Calu3 (cell line): ENCODE data around the gene TDRD12. TPM values are rescaled to one million over a fixed set of nuclear protein-coding genes. Genes with fewer than 3 reads are reported as not detected.
"Not testable (repeated sequence)": the region's sequence is repeated elsewhere in the genome, so short reads cannot be mapped to it uniquely, and the experiment has no call there.

Experiments
- BruUV-seq: library from RNA; stranded (reverse); fragments of 400-500 nt; replicated peaks from 2 replicates; lab custom pipeline; 2021; lab: Mats Ljungman, UMichigan
- CTCF ChIA-PET: fragments of 300-600 bp; sonication (Branson Sonifier 250); formaldehyde crosslinking; loops from one replicate; lab custom pipeline; 2022; ENCODE audit warnings: antibody characterized with exemption; lab: Charles Lee
- DNase-seq: peaks from one replicate; pipeline ENCODE4 v3.0.0; 2022
- H3K27ac Mint-ChIP-seq: one replicate; pipeline ENCODE4 v1.8.0; 2022; ENCODE audit warnings: mixed read lengths; ENCODE audit not compliant: unreplicated experiment
- H3K27me3 Mint-ChIP-seq: one replicate; pipeline ENCODE4 v1.8.0; 2022; ENCODE audit warnings: mixed read lengths; ENCODE audit not compliant: unreplicated experiment
- H3K36me3 Mint-ChIP-seq: one replicate; pipeline ENCODE4 v1.8.0; 2022; ENCODE audit warnings: mild to moderate bottlenecking, moderate library complexity, mixed read lengths; ENCODE audit not compliant: insufficient read depth, unreplicated experiment
- H3K4me1 Mint-ChIP-seq: one replicate; pipeline ENCODE4 v1.8.0; 2022; ENCODE audit warnings: mild to moderate bottlenecking, low read depth, mixed read lengths; ENCODE audit not compliant: unreplicated experiment
- H3K4me3 Mint-ChIP-seq: one replicate; pipeline ENCODE4 v1.8.0; 2022; ENCODE audit warnings: mild to moderate bottlenecking, low read depth, moderate library complexity, mixed read lengths; ENCODE audit not compliant: unreplicated experiment
- H3K9me3 Mint-ChIP-seq: one replicate; pipeline ENCODE4 v1.8.0; 2022; ENCODE audit warnings: low read depth, mixed read lengths; ENCODE audit not compliant: unreplicated experiment
- intact Hi-C: fragments of 100-400 bp; cut with micrococcal nuclease; formaldehyde crosslinking; loops from one replicate; pipeline ENCODE4 v1.10.0; 2022; ENCODE audit not compliant: unreplicated experiment
- total RNA-seq: library from RNA; stranded (reverse); gene quantifications from 2 replicates; pipeline ENCODE4 v1.2.3, GENCODE V29; 2022
- TF ChIP-seq, protein P1 (sequence below): fragments of 200-600 bp; IDR thresholded peaks from one replicate; pipeline ENCODE4 v1.8.0; 2022; ENCODE audit warnings: antibody characterized with exemption; ENCODE audit not compliant: unreplicated experiment

TDRD12 gene
- total RNA-seq, 1 experiment from 2014 or later: 0.33 TPM

DNA sequence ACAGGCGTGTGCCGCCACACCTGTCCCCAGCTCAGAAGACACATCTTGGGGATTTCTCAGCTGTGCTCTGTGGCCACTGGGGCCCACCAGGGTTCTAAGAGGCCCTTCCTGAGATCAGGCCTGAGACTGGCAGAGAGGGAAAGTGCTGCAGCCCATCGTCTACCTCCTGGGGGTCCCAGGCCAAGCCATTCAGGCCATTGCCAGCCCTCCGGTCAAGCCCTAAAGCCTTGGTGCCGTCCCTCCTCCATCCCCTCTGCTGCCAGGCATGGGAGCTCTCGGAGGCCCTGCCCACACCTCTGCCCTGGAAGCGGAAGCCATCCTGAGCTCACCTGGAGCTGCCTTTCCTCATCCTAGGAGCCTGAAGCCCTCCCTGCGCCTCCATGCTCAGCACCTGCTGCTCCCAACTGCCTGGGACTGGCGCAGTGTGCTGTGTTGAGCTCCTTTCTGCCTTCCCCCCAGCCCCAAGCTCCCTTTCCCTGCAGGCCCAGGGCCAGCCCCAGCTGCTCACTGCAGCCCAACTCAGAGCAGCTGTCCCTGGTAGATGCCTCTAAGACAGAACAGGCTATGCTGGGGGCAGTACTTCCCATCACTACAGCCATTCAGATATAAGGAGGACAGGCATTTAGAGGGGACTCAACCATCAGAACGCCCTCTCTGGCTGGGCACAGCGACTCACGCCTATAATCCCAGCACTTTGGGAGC lies 147.1 kb downstream of the TDRD12 start:
- H3K36me3 Mint-ChIP-seq: no peaks in the 10 kb centered on the region
- H3K4me3 Mint-ChIP-seq: no peak overlapping the region
- DNase-seq: no peak
- intact Hi-C loops: no loop called here
- TF ChIP-seq, protein P1, sequence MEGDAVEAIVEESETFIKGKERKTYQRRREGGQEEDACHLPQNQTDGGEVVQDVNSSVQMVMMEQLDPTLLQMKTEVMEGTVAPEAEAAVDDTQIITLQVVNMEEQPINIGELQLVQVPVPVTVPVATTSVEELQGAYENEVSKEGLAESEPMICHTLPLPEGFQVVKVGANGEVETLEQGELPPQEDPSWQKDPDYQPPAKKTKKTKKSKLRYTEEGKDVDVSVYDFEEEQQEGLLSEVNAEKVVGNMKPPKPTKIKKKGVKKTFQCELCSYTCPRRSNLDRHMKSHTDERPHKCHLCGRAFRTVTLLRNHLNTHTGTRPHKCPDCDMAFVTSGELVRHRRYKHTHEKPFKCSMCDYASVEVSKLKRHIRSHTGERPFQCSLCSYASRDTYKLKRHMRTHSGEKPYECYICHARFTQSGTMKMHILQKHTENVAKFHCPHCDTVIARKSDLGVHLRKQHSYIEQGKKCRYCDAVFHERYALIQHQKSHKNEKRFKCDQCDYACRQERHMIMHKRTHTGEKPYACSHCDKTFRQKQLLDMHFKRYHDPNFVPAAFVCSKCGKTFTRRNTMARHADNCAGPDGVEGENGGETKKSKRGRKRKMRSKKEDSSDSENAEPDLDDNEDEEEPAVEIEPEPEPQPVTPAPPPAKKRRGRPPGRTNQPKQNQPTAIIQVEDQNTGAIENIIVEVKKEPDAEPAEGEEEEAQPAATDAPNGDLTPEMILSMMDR: no peak
- BruUV-seq: no TSS peak
- H3K4me1 Mint-ChIP-seq: peaks cover 9% of the 10 kb centered on the region
- H3K9me3 Mint-ChIP-seq: no peaks in the 10 kb centered on the region
- H3K27me3 Mint-ChIP-seq: no peaks in the 10 kb centered on the region
- CTCF ChIA-PET: no interaction called here
- H3K27ac Mint-ChIP-seq: no peak overlapping the region

DNA sequence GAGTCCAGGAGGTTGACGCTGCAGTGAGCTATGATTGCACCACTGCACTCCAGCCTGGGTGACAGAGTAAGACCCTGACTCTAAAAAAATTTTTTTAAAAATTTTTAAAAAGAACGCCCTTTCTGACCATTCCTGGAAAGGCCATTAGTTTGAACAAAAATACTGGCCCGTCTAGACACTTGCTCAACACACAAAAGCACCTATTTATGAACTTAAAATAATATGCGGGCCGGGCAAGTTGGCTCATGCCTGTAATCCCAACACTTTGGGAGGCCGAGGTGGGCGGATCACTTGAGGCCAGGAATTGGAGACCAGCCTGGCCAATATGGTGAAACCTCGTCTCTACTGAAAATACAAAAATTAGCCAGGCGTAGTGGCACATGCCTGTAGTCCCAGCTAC lies 147.9 kb downstream of the TDRD12 start:
- not testable (repeated sequence) for H3K36me3 Mint-ChIP-seq

DNA sequence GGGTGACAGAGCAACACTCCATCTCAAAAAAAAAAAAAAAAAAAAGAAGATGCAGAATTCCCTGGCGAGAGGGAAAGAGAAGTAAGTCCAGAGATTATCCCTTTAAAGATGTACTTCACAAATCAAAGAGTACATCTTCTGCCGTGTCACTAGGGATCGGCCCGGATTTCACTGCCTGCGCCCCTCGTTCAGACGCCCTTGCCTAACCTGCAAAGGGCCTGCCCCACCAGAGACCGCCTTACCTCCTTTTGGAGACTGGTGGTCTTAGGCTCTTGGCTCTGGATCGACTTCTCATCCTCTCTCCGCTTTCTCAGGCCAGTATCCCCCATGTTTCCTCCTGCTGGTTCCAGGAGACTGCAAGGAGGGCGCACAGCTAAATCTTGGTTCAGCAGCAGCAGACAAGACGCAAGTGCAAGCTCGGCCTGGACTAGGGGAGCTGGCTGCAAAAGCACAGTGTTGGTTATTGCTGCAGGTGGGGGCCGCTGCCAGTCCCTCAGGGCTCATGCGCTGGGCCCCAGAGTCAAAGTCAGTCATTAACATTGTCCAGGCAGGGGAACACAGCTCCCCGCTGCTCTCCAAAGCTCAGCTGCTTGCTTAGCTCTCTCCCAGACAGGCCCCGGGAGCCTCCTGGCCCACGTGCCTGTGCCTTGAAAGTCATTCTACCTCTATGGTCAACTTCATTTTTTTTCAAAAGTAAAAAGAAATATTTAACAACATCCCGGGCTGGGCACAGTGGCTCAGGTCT lies 148.8 kb downstream of the TDRD12 start:
- CTCF ChIA-PET: interaction anchor here (0.6 to 1.4 kb wide), 3 partner anchors 10 to 250 kb away, joined by 3 to 6 read pairs (median 3); no protein-coding TSS in a partner anchor
- H3K9me3 Mint-ChIP-seq: no peaks in the 10 kb centered on the region
- H3K4me1 Mint-ChIP-seq: peaks cover 9% of the 10 kb centered on the region
- TF ChIP-seq, protein P1: no peak
- H3K27me3 Mint-ChIP-seq: no peaks in the 10 kb centered on the region
- H3K4me3 Mint-ChIP-seq: no peak overlapping the region
- no TSS peak for BruUV-seq
- H3K27ac Mint-ChIP-seq: no peak overlapping the region
- no peak for DNase-seq
- intact Hi-C loops: no loop called here
- H3K36me3 Mint-ChIP-seq: no peaks in the 10 kb centered on the region

More for the DNA sequence above, 147.9 kb downstream of the TDRD12 start:
- DNase-seq, H3K9me3 Mint-ChIP-seq, H3K4me1 Mint-ChIP-seq, H3K27me3 Mint-ChIP-seq, BruUV-seq, H3K4me3 Mint-ChIP-seq, CTCF ChIA-PET, H3K27ac Mint-ChIP-seq, intact Hi-C loops: not testable (repeated sequence)

DNA sequence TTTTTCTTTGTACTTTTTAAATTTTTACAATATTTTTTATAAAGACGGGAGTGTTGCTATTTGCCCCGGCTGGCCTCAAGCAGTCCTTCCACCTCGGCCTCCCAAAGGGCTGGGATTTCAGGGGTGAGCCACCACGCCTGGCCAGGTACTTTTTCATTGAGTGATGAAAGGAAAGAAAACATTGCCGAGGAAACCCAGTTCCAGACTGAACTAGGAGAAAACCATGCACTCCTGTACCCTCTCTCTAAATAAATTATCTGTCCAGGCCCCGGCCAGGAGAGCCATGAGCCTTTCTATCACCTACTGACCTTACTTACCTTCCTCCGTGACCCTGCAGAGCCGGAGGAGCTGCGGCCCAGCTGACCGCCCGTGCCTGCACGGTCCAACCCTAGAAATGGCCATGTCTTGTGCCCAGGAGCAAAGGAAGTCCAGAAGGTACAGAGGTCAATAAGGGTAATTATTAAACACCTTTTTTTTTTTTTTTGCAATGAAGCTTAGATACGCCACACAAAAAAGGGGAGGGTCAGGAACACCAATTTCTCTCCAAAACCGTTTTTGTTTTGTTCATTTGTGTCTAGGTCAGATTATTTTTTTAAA lies 149.9 kb downstream of the TDRD12 start, which contains the start of gene SLC7A9:
SLC7A9 (minus strand) TSS at position 399 of the 597 bp plus-strand sequence. CDS start 1,233 bp downstream, outside the sequence.
- BruUV-seq: no TSS peak
- TF ChIP-seq, protein P1: no peak
- peaks cover 9% of the 10 kb centered on the region for H3K4me1 Mint-ChIP-seq
- intact Hi-C loops: no loop called here
- no peak within 1 kb of the TSS for H3K27ac Mint-ChIP-seq
- DNase-seq: no peak
- H3K36me3 Mint-ChIP-seq: no peaks in the 10 kb centered on the region
- no peaks in the 10 kb centered on the region for H3K9me3 Mint-ChIP-seq
- CTCF ChIA-PET: interaction anchor here (1.4 kb wide), 1 partner anchor 9 kb away, joined by 6 read pairs; no protein-coding TSS in a partner anchor
- H3K4me3 Mint-ChIP-seq: no peak within 1 kb of the TSS
- H3K27me3 Mint-ChIP-seq: no peaks in the 10 kb centered on the region
